Cardiac septum (tissue), 1 donor: ENCODE measurements around the gene DARS1. TPM values are rescaled to one million over a fixed set of nuclear protein-coding genes. Genes with fewer than 3 reads are reported as not detected.
A peak's percentile ranks its signal among the peaks of the same experiment; 100 is the strongest.

ENCODE experiments used
- DNase-seq: peaks from one replicate; pipeline ENCODE4 v3.0.0-alpha.2; 2020; ENCODE audit warnings: low spot score
- intact Hi-C: fragments of 100-400 bp; cut with DNase I; formaldehyde crosslinking; loops from one replicate; pipeline ENCODE4 v1.14.0; 2022
- total RNA-seq: library from RNA; stranded (reverse); fragmentation: NEBNext Ultra II Directional; extraction: Animal tissue kit (Norgen Biotek cat#: 25700); gene quantifications from one replicate; pipeline ENCODE4 v1.2.1, GENCODE V29; 2021
- donor health status: DM: no; HTN: no; CAD: no.

DARS1 gene
- total RNA-seq, 1 donor from 2014 or later: 52.9 TPM

- intact Hi-C loops: no loop called here
These were observed 32.4 kb upstream of the DARS1 start for GRCh38 chr2:136017786-136018185.

GRCh38 chr2:136016836-136017235 lies 31.4 kb upstream of the DARS1 start:
- intact Hi-C loops: no loop called here
- DNase-seq: no peak

More at GRCh38 chr2:136017786-136018185, 32.4 kb upstream of the DARS1 start:
- DNase-seq: no peak

DNA sequence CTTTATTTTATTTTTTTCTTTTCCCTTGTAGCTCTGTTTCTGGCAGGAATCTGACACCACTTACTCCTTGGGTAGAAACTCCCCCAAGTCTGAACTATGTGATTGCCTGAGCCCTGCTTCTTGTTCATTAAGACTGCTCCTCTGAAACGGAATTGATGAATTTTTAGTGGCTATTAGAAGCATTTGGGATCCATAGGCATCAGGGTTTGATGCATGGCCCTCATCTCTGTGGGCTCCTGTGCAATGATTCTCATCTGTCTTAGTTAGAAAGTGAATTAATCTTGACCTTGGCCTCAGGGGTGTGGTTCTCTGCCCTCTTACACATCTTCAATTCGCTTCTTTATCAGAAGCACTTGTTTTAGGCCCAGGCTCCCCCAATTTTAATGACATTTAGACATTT lies 31.0 kb upstream of the DARS1 start:
- intact Hi-C loops: no loop called here
- DNase-seq: no peak

GRCh38 chr2:136015699-136016098 lies 30.3 kb upstream of the DARS1 start:
- intact Hi-C loops: no loop called here

GRCh38 chr2:136014411-136014810 lies 29.0 kb upstream of the DARS1 start:
- DNase-seq: no peak
- intact Hi-C loops: no loop called here

More at GRCh38 chr2:136015699-136016098, 30.3 kb upstream of the DARS1 start:
- no peak for DNase-seq

GRCh38 chr2:136013955-136014354 lies 28.5 kb upstream of the DARS1 start:
- DNase-seq: no peak
- intact Hi-C loops: no loop called here

DNA sequence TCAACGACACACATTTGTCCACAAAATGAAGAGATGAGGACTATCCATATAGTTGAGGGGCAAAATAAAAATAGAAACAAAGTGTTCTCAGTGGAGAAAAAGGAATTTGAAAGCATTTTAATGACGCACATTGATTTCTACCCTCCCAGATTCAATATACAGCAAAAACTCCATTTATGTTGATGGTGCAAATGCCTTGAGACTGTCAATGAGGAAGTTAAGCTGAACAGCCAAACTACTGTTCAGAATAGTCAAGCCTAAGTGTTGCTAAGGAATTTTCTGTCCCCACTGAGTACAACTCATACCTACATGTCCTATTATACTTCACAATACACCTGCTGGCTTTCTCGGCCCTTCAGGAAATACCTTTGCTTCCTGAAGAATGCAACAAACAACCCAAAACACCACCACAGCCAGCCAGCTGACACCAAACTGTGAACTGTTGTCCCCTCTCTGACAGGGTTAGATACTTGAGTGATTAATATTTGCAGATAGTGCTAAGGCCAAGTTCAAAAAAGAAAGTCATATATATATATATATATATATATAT lies 27.8 kb upstream of the DARS1 start:
- intact Hi-C loops: no loop called here
- DNase-seq: no peak

DNA sequence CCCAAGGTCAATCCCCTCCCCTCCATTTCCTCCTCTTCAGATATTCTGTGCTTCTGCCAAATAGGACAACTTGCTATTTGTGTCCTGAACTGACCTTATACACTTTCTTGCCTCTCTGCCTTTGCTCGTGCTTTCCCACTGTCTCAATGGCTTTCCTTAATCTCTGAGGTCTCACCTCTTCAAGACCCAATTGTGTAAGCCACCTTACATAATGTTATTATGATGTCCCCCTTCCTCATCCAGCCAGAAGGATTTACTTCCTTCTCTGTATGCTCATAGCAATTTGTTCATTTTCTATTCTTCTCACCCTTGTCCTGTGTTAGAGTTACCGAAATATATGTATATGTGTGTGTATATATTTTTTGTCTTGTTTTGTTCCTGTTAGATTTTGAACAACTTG lies 26.9 kb upstream of the DARS1 start:
- intact Hi-C loops: no loop called here
- DNase-seq: no peak

- intact Hi-C loops: no loop called here
- no peak for DNase-seq
These were observed 24.7 kb upstream of the DARS1 start for GRCh38 chr2:136010126-136010525.

DNA sequence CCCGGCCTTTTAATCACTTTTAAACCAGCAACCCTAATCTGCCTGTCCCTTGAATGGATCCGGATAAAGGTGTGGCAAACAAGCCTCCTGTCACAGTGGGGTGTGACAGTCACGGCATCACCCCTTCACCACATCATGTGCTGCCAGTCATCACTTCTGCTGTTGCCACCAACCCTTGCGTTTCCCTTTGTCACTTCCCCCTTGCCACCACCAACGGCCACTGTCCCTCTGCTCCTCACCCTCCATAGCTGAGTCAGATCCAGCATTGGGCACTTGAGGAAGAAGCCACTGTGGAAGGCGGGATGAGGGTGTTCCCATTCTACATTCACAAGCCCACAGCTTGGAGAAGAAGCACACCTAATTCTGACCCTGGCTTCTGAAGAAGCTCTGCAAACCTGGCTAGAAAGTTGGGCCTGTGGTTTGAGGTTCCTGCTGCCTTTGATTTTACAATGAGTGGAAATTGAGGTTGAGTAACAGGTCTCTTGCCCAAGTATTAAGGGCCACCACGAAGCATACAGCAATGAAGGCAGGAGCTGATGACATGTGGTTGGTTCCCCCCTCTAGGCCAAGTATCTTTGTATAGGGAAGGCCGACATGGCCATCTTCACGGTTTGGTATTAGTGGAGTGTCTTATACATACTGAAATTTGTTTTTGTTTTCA lies 22.9 kb upstream of the DARS1 start:
- DNase-seq: peak; percentile 91
- intact Hi-C loops: no loop called here

GRCh38 chr2:136006658-136007057 lies 21.2 kb upstream of the DARS1 start:
- intact Hi-C loops: no loop called here
- no peak for DNase-seq

DNA sequence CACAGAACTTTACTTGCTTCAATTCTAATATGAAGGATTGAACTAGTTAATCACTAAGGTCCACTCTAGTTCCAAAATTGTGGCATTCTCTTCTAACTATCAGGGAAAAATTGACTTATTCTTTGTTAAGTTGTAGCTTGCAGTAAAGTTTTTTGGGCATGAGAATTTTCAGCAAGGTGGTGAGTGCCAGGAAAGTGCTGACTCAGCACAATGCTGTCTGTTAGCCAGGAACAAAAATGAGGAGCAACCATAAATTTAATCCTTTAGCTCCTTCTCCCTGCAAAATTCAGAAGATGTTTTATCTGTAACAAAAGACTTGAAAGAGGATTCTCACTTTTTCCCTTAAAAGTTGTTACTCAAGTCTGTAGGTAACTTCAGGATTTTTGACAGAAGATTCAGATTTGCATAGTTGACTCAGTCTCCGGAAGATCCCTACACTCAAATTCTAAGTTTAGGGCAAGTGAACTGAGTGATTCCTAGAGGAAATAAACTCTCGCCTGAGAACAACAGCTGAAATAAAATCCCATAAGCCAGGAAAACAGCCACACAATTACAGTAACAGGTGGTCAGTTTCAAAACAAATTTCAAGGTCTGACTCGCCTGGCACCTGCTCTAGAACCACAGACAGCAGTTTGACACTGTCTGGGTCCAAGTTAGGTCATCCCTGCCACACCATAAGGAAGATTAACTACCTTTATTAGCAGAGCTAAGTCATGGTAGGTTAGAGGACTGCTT lies 20.2 kb upstream of the DARS1 start:
- intact Hi-C loops: no loop called here

GRCh38 chr2:136004965-136005364 lies 19.5 kb upstream of the DARS1 start:
- intact Hi-C loops: no loop called here
- no peak for DNase-seq

More for the DNA sequence above, 20.2 kb upstream of the DARS1 start:
- no peak for DNase-seq

- intact Hi-C loops: no loop called here
- no peak for DNase-seq
These were observed 15.7 kb upstream of the DARS1 start for GRCh38 chr2:136001131-136001530.

DNA sequence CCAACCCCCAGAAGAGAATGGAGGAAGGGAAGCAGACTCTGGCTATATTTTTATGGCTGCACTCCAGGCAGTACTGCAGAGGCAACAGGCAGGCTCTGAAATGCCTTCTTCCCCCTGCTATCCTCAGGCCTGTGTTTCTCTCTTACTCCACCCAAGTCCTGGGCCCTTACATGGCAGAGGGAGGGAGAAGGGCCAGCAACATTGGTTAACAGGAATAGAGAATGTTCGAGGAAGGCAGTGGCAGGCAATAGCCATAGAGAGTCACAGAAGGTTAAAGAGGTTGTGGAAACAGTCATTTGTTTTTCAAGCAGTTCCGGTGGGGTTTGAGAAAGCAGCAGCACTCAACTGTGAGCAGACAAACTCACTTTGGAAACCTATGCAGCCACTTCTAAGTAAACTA lies 15.1 kb upstream of the DARS1 start:
- intact Hi-C loops: no loop called here
- DNase-seq: no peak

DNA sequence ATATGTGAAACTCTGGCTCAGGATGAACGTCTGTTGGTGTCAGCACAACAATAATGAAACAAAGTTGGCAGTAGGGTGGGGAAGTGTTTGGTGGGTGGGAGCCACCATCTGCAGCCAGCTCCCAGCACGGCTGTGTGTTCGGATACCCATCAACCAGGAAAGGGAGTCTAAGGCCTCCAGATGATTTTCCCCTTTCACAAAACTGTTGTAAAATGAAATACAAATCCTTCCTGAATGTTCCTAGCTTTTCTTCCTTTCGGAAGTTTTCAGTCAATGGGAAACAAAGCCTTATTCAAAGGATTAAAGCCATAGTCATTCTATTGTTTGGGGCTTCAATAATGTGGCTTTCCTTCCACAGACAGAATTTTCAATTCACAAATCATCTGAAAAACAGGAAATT lies 14.5 kb upstream of the DARS1 start:
- intact Hi-C loops: no loop called here

GRCh38 chr2:135998879-135999278 lies 13.5 kb upstream of the DARS1 start:
- no peak for DNase-seq
- intact Hi-C loops: no loop called here

More for the DNA sequence above, 14.5 kb upstream of the DARS1 start:
- DNase-seq: no peak

DNA sequence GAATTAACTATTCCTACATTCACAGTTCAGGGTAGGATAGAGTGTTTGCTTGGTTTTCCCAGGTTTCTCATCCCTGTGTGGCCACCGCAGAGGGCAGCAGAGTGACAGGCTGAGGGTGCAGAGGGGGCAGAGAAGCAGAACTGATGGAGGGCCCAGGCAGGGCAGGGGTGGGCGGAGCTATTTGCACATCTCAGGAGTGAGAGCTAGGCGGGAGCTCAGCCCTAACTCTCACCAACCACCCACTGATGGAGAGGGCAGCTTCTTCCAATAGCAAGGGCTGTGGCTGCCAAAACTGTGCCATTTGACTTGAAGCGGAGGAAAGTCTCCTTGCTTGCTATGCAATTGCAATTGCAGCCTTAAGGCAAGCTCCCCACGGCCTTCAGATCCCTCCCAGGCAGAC lies 12.0 kb upstream of the DARS1 start:
- intact Hi-C loops: no loop called here
- DNase-seq: no peak

- intact Hi-C loops: no loop called here
- no peak for DNase-seq
These were observed 10.9 kb upstream of the DARS1 start for GRCh38 chr2:135996304-135996703.

- no peak for DNase-seq
These were observed 8.9 kb upstream of the DARS1 start for GRCh38 chr2:135994281-135994680.

DNA sequence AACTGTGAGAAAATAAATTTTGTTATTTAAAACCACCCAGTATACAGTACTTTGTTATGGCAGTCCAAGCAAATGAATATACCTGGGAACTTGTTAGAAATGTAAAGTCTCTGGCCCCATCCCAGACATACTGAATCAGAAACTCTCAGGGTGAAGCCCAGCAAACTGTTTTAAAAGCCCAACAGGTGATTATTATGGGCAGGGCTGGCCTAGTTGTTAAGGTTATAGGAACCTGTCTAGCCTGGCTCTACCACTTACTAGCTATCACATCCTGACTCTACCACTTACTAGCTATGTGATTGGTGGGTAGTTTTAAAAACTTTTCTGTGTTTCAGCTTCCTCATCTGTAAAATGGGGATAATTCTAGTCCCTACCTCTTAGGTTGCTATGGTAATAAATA lies 8.0 kb upstream of the DARS1 start:
- intact Hi-C loops: no loop called here
- no peak for DNase-seq

More at GRCh38 chr2:135994281-135994680, 8.9 kb upstream of the DARS1 start:
- intact Hi-C loops: no loop called here
